PFSK-1 (cell line): ENCODE results near the gene FERMT1.

Source experiments
- POLR2AphosphoS5 ChIP-seq: IDR thresholded peaks from 2 replicates; pipeline ENCODE4 v1.6.1; 2012; ENCODE audit warnings: low read depth, mild to moderate bottlenecking, control low read depth, low read length, moderate library complexity
- REST ChIP-seq, 2 experiments: IDR thresholded peaks; 2 replicates each; pipeline versions ENCODE4 v1.6.1 to v1.8.0; 2011 to 2012; ENCODE audit warnings: low read depth in 2 of 2, low read length in 2 of 2, control low read depth in 1 of 2, inconsistent platforms in 1 of 2, mild to moderate bottlenecking in 1 of 2, moderate library complexity in 1 of 2; ENCODE audit not compliant: insufficient read depth in 1 of 2
- SIN3A ChIP-seq: IDR thresholded peaks from 2 replicates; pipeline ENCODE4 v1.6.1; 2012; ENCODE audit warnings: mild to moderate bottlenecking, low read length, moderate library complexity, borderline replicate concordance; ENCODE audit not compliant: insufficient read depth
- TAF1 ChIP-seq: IDR thresholded peaks from 2 replicates; pipeline ENCODE4 v1.6.1; 2012; ENCODE audit warnings: low read length, control low read depth, borderline replicate concordance; ENCODE audit not compliant: insufficient read depth

- TF ChIP-seq SIN3A (no peak), TAF1 (no peak), POLR2AphosphoS5 (no peak), REST (IDR thresholded peaks at IDR 0.05; ENCODE audit: insufficient read depth in 1 of 2, low read depth in 2 of 2, low read length in 2 of 2) (no peak)
These were observed 12.5 kb upstream of the FERMT1 start for GRCh38 chr20:6135347-6135746.
